HepG2 (cell line): ENCODE measurements around the gene SYCE3. TPM values are rescaled to one million over a fixed set of nuclear protein-coding genes. Genes with fewer than 3 reads are reported as not detected.

Experiments
- ELF4 ChIP-seq: sonication (generic); formaldehyde crosslinking; IDR thresholded peaks from 2 replicates; pipeline ENCODE4 v1.5.0; 2020; ENCODE audit warnings: missing genetic modification reagents, mild to moderate bottlenecking, moderate library complexity, borderline replicate concordance
- KAT8 ChIP-seq: IDR thresholded peaks from 2 replicates; pipeline ENCODE4 v1.6.1; 2016; ENCODE audit warnings: missing genetic modification reagents, missing compliant biosample characterization
- MTA3 ChIP-seq: sonication (generic); formaldehyde crosslinking; IDR thresholded peaks from 2 replicates; pipeline ENCODE4 v1.4.0; 2020; ENCODE audit warnings: missing genetic modification reagents
- SNAPC2 ChIP-seq: sonication (generic); formaldehyde crosslinking; IDR thresholded peaks from 2 replicates; pipeline ENCODE4 v1.8.1; 2022; ENCODE audit warnings: mild to moderate bottlenecking, missing genetic modification reagents
- ZBTB40 ChIP-seq, 2 experiments: fragments of 450-650 bp in 1 of 2; sonication (generic) in 1 of 2; formaldehyde crosslinking in 1 of 2; IDR thresholded peaks; 2 replicates each; pipeline versions ENCODE4 v1.6.1 to v1.8.0; 2016 to 2022; ENCODE audit warnings: antibody characterized with exemption in 1 of 2, mild to moderate bottlenecking in 1 of 2, missing genetic modification reagents in 1 of 2
- ZKSCAN8 ChIP-seq: IDR thresholded peaks from 2 replicates; pipeline ENCODE4 v1.6.1; 2016; ENCODE audit warnings: borderline replicate concordance, missing genetic modification reagents, missing compliant biosample characterization
- ZNF10 ChIP-seq: sonication (generic); formaldehyde crosslinking; IDR thresholded peaks from 2 replicates; pipeline ENCODE4 v1.4.0; 2020; ENCODE audit warnings: mild to moderate bottlenecking, low read depth, missing genetic modification reagents, borderline replicate concordance
- ZNF549 ChIP-seq: sonication (generic); formaldehyde crosslinking; IDR thresholded peaks from 2 replicates; pipeline ENCODE4 v1.5.0; 2020; ENCODE audit warnings: missing genetic modification reagents
- ZNF746 ChIP-seq: sonication (generic); formaldehyde crosslinking; IDR thresholded peaks from 2 replicates; pipeline ENCODE4 v1.8.0; 2022; ENCODE audit warnings: mild to moderate bottlenecking, missing genetic modification reagents
- polyA plus RNA-seq, 8 experiments: library from polyadenylated mRNA; depleted of rRNA in 3 of 8; stranded (reverse) in 7 of 8; unstranded in 1 of 8; fragments of >200 nt; fragmentation: Illumina TruSeq in 4 of 8; extraction: Trizol in 4 of 8; gene quantifications; 2 replicates each; pipeline versions ENCODE4 v1.2.1 to v1.2.3, GENCODE V29; 2011 to 2016; ENCODE audit warnings: low read depth in 4 of 8, missing spikeins in 1 of 8, mixed read lengths in 1 of 8; ENCODE audit not compliant: insufficient read depth in 1 of 8
- total RNA-seq, 5 experiments: library from RNA; depleted of rRNA; stranded (reverse); fragments of >200 nt; fragmentation: Illumina TruSeq; extraction: Trizol; gene quantifications; 2 replicates each; pipeline ENCODE4 v1.2.3, GENCODE V29; 2016; ENCODE audit warnings: low read depth in 1 of 5
- TF ChIP-seq, protein P1 (sequence below): sonication (generic); formaldehyde crosslinking; IDR thresholded peaks from 2 replicates; pipeline ENCODE4 v1.5.0; 2020; ENCODE audit warnings: missing genetic modification reagents
- TF ChIP-seq, protein P2 (sequence below), 2 experiments: sonication (generic) in 1 of 2; formaldehyde crosslinking in 1 of 2; IDR thresholded peaks; 2 replicates each; pipeline versions ENCODE4 v1.6.1 to v1.9.0; 2014 to 2022; ENCODE audit warnings: antibody characterized with exemption in 1 of 2, borderline replicate concordance in 1 of 2, inconsistent platforms in 1 of 2, low read depth in 1 of 2, missing genetic modification reagents in 1 of 2

SYCE3 gene
- total and polyA plus RNA-seq, 2 of the 13 experiments (the other 11 are each of a cell fraction or from before 2014, with no cell fraction given) = not detected

DNA sequence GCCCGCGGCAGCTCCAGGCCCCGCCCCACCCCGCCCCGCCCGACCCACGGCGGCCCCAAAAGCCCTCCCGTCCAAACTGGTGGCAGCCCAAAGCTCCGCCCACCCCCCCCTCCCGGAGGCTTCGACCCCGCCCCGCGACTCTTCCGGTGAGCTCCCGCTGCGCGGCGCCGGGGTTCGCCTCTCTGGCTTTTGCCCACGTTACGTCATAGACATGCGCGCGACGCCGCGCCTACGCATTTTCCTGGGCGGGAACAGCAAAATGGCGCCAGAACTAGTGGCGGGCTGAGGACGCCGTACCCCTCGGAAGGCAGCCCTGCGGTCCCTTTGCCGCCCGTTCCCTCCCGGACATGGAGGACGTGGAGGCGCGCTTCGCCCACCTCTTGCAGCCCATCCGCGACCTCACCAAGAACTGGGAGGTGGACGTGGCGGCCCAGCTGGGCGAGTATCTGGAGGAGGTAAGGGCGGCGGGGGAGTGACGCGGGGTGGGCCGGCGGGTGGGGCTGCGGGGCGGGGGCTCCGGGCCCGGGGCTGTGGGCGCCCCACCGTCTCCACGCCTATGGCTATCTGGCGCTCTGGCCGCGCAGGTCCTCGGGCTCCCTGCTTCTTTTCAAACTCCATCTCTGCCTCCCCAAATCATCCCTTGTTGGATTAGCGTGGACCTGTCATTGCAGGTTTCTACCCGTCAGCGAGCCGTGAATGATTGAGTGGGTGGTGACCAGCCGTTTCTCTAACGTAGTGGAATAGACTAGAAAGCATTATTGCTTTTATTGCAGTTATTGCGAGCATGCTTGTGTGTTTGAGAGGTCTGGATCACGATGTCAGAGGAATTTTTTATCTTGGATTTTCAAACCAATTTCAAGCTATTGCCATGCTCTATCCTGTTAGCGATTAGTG, 54.5 kb downstream of the SYCE3 start, which contains the start of gene NCAPH2 (continued):
- TF ChIP-seq ZBTB40 (IDR thresholded peaks at IDR 0.05) (no peak), ZBTB40 (CRISPR knock-in tag; IDR thresholded peaks at IDR 0.05) (peak; percentile 19; the same call in 1 of the 2 replicates), ZNF10 (CRISPR knock-in tag) (no peak), KAT8 (peak; percentile 92), ZNF549 (CRISPR knock-in tag) (no peak), MTA3 (CRISPR knock-in tag) (no peak), ZNF746 (peak; percentile 51; the same call in 1 of the 2 replicates), ELF4 (CRISPR knock-in tag) (no peak), SNAPC2 (0 out of 2 replicates have a peak, but pooled peaks have one; percentile 31), ZKSCAN8 (0 out of 2 replicates have a peak, but pooled peaks have one; percentile 24)
- TF ChIP-seq, protein P1, sequence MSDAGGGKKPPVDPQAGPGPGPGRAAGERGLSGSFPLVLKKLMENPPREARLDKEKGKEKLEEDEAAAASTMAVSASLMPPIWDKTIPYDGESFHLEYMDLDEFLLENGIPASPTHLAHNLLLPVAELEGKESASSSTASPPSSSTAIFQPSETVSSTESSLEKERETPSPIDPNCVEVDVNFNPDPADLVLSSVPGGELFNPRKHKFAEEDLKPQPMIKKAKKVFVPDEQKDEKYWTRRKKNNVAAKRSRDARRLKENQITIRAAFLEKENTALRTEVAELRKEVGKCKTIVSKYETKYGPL (CRISPR knock-in tag) = no peak
- TF ChIP-seq, protein P2, sequence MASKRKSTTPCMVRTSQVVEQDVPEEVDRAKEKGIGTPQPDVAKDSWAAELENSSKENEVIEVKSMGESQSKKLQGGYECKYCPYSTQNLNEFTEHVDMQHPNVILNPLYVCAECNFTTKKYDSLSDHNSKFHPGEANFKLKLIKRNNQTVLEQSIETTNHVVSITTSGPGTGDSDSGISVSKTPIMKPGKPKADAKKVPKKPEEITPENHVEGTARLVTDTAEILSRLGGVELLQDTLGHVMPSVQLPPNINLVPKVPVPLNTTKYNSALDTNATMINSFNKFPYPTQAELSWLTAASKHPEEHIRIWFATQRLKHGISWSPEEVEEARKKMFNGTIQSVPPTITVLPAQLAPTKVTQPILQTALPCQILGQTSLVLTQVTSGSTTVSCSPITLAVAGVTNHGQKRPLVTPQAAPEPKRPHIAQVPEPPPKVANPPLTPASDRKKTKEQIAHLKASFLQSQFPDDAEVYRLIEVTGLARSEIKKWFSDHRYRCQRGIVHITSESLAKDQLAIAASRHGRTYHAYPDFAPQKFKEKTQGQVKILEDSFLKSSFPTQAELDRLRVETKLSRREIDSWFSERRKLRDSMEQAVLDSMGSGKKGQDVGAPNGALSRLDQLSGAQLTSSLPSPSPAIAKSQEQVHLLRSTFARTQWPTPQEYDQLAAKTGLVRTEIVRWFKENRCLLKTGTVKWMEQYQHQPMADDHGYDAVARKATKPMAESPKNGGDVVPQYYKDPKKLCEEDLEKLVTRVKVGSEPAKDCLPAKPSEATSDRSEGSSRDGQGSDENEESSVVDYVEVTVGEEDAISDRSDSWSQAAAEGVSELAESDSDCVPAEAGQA (IDR thresholded peaks at IDR 0.05; ENCODE audit: low read depth) = peak; percentile 96
- TF ChIP-seq, protein P2 (CRISPR knock-in tag; IDR thresholded peaks at IDR 0.05; ENCODE audit: borderline replicate concordance) = no peak
